NCI-H2029 (cell line): ENCODE data around the gene CHAF1A.

Experiments used
- DNase-seq: peaks from one replicate; lab custom pipeline; 2025; lab: John Stamatoyannopoulos, UW

CHAF1A gene

DNA sequence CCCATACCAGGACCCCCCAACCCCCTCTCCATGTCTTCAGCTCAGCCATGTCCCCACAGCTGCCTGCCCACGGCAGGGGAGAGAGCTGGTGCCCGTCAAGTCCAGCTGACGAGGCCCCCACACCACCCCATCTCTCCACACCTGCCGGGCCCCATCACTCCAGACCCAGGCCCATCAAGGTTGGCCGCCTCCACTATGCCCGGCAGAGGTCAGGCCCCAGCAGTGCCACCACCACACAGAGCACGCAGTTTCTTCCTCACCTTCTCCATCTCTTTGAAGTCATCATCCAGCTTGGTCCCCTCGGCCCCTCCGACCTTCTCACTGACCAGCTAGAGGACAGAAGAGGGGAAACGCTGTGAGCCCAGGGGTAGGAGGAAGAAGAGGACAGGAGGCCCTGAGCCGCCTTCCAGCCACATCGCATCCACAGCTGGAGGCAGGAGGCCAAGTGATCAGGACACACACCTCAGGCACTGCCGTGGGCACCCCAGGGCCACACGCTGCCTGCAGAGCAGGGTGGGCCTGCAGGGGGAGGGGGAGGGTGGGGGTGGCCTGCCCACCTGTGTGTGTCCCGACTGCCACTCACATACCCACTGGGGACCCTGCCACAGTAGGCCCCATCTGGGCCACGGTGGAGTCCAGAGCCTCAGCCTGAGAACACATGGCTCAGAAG is 35.6 kb upstream of the CHAF1A start:
- DNase-seq, result no peak

DNA sequence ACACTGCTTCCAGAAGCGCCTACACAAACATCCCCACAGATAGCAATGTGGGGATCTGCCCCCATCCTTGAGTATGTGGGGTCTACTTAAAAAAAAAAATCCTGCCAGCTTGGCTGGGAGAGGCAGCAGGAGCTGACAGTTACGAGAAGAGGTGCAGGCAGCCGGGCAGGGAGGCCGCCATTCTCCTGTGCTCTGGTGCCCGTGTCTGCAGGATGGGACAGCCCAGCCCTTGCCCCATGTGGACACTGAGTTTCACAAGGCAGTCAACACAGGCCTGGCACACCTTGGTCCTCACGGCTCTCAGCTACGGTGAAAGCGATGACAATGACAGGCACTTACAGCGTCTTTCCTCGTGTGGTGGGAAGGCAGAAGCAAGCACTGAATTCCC is 35.1 kb upstream of the CHAF1A start:
- no peak for DNase-seq

DNA sequence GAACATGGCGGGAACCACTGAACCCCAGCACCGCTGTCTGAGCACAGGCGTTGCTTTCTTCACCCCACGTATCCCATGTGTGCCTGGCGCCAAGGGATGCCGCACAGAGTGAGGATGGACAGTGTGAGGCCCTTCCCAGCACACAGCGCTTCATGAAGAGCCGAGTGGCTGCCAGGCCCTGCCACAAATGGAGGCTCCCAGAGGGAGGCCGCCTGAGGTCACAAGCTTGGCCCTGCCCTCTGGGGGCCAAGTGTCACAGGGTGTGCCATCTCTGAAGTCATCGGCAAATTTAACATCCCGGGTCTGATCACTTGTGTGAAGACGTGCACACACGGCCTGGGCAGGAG is 34.7 kb upstream of the CHAF1A start:
- DNase-seq, result no peak

DNA sequence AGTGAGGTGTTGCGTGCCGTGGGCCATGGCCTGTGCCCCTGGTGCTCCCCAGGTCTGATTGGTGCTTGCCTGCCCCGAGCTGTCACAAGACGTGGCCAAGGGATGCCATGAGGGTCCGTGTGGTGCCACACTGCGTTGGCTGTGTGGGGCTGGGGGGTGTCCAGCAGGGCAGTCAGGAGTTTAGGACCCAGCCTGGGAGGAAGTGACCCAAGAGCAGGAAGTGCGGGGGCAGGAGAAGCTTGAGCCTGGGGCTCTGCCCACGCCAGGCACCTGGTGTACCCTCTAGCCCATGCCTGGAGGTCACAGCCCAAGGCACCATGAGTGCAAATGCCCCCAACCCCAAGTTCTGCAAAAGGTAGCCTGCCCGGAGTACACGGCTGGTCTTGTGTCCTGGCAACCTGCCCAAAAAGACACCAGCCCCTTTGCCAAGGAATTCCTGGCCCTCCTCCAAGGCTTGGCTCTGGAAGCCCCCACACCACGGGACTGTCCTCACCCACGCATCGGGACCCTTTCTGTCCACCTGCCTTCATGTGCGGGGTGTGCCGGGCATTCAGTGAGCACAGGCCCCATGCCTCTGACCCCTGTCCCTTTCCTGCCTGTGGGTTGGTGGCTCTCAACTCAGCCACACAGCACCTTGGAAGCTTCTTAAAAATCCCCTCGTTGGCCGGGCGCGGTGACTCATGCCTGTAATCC is 34.2 kb upstream of the CHAF1A start:
- DNase-seq, result no peak

DNA sequence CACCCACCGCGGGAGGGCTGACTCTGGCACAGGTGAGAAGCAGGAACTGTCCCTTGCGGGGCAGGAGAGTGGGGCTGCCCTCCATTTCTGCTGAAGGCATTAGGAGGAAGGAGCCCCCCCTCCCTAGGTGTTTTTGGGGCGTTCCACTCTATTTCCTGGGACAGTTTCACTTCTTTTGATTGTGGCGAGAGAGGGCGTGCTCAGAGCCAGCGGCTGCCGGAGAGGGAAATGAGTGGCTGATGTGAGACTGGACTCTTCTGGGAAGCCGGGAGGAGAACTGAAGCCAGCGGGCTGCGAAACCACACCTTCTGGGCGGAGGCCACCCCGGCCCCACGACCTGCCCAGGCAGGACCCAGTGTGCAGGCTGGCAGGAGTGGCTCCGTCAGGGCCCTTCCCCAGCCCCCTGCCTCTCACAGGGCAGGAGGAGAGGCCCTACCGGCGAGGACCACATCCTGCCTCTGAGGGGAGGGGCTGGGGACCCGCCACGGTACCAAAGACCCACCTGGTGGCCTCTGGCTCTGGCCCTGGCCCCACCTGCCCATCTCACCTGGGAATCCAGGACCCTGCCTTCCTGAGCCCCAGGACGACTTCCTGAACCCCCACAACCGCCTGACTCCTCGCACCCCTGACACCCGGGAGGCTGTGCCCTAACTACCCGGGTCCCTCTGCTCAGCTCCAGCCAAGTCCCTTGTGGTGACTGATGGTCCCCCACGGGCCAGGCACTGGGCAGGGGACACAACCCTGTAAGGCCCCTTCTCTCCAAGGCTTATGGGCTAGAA is 33.1 kb upstream of the CHAF1A start:
- DNase-seq, result no peak

DNA sequence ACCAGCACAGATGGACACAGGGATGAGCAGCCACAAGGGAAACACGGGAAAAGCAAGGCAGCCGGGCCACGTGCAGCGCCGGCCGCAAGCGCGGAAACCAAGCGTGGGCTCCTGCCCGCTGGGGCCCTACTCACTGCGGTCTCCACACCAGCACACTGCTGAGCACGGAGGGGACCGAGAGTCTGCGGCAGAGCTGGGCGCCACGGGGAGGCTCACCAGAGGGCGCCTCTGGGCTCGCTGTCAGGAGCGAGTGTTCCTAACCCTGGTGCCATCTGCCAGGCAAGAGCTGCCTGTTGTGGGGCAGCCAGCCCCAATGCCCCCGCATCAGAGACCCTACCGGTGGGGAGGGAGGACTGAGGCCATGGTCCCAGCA is 32.6 kb upstream of the CHAF1A start:
- DNase-seq, result no peak

DNA sequence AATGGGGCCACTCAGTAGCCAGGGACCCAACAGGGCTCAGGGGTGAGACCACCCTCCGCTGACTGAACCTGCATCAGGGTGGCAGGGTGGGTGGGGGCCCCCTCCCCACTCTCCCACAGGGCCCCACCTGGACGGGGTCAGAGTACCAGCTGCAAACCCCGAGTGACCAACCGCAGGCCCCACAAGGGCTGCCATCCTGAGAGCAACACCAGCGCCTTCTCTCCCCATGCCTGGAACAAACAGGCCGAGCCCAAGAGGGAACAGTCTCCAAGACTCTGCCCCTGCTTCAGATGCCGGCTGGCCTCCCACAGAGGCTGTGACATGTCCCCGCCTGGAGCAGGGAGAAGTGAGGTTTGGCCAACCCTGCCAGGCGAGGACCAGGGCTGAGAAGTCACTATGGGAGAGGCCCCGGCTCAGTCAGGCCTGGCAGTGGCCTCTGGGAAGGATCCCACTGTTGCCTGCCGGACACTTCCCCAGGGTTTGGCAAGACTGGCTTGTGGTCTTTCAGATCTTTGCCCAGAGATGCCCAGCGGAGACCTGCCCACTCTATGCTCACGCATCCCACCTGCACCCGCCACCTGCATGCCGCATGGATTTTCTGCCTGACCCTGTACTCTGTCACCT is 31.9 kb upstream of the CHAF1A start:
- DNase-seq, result no peak

DNA sequence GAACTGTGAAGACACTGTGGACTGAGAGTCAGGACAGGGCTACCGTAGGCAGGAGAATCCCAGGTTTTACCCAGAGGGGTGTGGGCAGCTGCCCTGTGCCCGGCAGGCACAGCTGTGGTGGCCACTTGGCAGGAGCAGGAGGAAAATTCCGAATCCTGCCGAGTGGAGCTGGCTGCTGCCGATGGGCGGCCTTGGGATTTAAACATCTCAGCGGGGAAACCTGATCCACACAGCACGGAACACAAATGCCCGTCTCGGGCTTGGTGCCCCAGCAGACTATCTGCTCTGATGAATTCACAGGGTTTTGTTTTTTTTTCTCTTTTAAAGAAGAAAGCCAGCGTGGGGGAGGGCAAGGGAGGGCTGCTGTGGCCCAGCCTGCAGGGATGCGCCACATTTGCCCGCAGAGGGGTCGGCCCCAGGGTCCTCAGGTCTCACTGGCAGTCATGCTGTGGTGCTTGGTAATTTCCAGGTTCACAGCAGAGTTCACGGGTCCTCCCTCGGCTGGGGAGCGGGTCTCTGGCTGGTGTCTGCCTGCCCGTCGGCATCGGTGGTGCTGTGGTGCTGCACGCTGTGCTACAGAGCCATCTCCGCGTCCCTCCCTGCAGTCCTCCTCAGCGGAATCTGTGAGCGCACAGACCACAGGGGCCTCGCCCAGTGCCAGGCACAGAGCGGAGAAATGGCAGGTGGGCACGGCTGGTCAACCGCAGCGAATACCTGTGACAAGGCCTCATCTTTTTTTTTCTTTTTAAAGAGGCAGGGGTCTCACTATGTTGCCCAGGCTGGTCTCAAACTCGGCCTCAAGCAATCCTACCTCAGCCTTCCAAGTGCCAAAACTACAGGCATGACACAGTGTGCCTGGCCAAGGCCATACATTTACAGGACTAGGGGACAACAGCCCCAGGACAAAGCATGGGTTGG is 30.9 kb upstream of the CHAF1A start:
- DNase-seq, result no peak

DNA sequence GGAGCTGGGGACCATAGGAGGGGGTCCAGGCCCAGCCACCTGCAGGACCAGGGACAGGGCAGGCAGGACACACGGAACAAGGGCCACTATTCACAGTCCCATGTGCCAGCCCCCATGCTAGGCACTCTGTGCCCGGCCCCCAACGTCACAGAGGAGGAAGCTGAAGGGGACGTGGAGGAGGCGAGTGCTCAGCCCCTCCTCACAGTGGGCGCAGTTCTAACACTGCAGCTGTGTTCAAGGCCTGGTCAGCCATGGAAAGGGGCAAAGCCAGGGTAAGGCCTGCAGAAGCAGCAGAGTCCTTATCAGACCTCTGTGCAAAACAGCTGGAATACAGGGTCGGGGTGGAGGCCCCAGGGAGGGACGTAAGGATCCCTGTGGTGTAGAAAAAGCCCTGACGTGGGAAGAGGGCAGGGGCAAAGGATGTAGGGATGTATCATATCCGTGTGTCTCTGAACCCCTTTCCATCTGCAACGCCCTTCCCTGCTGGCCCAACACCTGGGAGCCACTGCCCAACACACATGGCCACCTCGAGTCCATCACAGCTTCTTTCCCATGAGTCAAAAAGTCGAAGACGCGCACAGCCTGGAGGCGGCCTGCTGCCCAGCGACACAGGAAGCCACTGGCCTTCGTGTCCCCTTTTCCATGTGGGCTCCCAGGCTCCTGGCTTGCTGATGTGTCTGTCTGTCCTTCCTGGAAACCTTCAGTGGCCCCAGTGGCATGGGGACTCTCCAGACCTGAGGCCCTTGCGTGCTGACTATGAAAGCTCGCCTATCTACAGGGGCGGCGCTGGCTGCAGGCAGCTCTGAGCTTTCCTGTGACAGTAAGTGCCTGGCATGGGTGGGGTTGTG is 30.1 kb upstream of the CHAF1A start:
- DNase-seq, result no peak

DNA sequence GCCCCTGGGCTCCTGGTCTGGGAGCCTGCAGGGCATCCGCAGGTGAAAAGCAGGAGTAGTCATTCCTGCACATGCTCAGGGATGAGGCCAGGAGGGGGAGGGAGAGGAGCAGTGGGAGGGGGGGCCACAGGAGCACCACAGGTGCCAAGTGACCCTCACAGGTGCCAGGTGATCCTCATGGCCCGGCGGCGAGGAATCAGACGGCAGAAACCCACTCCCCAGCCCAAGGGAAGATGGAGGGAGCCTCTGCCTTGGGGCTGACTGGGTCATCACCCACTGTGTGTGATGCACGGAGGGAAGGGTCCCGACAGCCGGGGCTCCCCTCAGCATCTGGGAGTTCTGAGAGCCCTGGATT is 29.4 kb upstream of the CHAF1A start:
- DNase-seq, result no peak

DNA sequence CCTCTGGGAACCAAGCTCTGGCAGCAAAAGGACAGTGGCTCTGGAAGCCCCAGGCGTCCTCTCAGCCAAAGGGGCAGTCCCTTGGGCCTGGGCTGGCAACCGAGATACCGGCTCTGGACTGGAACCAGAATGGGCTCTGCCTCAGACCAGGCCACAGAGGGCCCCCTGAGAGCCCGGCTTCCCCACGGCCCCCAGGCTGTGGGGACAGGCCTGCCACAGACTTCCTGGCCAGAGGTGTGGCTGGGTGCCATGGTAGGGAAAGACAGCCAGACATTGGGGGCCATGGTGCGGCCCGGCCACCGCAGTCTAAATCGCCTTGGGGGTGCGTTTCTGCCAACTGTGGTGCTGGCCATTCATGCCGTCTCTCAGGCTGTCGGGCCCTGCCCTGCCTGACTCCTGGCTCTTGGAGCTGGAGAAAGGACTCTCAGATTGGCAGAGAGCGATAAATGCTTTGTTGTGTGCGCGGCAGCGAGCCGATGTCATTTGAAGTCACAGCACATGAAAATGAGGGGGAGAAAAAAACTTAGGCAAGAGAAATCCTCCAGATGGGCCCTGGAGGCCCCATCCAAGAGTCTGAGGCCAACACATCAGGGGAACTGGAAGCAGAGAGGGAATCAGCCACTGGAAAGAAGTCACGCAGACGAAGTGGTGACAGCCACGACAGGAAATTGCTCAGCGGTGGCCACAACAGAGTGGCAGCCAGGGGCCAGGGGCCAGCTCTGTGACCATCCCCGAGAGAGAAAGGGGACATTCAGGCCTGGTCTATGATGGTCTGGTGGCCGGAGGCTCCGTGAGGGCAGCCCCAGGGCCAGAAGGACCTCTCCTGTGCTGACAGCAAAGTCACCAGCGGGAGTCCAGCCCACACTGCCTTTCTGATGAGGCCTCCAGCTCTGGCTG is 28.6 kb upstream of the CHAF1A start:
- no peak for DNase-seq

DNA sequence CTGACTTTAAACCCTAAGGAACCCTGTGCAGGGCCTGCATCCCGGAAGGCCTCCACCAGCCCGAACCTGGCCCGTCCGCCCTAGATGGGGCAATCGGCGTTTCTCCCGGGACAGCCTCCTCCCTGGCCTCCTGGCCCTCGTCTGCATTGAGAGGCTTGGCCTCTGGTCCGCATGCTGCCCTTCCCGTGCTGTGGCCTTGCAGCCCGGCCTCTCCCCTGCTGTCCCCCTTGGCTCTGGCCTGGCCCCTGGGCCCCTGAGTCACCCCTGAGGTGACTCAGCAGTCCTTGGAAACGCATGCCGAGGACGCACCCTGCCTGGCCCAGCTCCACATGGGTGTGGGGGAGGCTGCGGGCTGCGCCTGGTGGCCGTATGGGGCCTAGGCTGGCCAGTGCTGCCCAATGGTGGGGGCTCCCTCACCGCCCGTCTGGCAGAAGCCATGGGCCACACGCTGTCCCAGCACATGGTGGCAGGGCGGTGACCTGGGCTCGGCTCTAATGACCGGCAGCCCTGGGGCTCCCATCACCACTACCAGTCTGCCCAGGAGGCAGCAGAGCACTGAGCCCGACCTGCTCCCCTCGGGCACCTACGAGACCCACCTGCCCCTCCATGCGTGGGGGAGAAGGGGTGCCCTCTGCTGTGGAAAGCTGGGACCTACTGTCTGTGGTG is 27.8 kb upstream of the CHAF1A start:
- no peak for DNase-seq

DNA sequence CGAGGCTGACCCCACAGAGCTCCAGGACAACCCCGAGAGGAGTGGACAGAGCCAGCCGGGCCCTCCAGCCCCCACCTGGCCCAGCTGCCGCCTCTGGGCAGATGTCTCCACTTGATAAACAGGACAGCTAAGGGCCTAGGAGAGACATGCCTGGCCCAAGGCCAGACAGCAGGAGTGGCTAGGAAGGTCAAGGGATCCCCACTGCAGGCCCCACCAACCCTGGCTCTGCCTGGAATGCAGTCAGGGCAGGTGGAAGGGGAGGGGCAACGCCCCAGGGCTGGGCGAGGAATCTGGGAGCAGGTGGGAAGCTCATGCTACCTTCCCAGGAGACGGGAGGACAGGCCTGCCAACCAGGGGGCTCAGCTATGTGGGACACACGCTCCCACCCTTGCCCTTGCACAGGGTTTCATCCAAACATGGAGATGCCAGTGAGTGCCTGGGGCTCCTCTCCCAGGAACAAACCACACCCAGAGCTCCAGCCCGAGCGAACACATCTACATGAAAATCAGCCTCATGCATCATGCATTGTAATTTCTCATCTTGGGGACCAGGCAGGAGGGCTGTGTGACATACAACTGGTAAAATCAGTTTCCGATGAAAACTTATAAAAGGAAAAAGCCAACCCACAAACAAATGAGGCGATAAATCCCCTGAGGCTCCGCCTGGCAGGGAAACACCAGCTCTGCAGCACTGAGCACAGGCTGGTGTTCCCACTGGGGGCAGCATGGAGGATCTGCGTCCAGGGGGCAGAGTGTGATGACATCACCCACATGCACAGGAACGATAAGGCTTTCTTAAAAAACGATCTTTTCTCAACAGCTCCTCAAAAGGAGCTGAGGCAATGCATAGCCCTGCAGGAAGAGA is 27.0 kb upstream of the CHAF1A start:
- DNase-seq, result peak; percentile 22

DNA sequence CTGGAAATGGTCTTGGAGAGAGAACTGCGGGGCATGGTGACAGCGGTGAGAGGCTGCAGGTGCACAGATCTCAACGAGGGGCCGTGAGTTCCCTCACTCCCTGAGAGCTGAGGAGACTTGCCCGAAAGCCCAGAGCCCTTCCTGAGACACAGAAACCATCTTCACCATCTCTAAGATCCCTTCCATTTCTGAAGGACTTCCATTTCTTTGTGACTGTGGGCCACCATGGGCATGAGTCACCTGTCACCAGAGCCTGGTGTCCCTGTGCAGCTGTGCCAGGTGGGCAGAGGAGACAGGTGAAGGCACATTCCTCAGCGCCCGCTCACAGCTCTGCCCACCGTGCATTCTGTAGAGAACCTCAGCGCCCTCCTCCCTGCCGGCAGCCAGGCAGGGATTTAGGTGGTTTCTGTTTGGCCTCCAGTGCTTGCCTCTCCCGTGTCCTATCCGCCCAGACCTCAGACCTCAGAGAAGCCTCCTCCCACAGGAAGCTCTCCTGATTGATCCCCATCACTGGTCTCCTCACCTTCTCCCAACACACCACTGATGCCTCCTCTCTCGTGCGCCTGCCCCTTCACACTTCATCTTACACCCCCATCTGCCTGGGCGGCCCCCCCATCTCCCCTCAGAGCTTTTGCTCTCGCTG is 26.3 kb upstream of the CHAF1A start:
- no peak for DNase-seq

DNA sequence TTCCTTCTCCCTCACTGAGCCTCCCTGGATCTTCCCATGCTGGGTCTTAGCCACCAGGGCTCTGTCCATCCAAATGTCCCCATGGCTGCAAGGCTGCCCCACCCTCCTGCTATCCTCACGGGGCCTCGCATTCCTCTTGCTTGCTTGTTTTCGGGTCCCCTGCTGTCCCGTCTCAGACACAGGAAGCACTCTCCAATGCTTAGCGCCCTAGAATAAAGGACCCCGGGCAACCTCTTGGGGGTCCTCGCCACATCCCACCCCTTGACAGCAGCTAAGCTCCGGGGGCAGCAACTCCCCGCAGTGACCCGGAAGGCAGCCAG is 25.8 kb upstream of the CHAF1A start:
- no peak for DNase-seq

DNA sequence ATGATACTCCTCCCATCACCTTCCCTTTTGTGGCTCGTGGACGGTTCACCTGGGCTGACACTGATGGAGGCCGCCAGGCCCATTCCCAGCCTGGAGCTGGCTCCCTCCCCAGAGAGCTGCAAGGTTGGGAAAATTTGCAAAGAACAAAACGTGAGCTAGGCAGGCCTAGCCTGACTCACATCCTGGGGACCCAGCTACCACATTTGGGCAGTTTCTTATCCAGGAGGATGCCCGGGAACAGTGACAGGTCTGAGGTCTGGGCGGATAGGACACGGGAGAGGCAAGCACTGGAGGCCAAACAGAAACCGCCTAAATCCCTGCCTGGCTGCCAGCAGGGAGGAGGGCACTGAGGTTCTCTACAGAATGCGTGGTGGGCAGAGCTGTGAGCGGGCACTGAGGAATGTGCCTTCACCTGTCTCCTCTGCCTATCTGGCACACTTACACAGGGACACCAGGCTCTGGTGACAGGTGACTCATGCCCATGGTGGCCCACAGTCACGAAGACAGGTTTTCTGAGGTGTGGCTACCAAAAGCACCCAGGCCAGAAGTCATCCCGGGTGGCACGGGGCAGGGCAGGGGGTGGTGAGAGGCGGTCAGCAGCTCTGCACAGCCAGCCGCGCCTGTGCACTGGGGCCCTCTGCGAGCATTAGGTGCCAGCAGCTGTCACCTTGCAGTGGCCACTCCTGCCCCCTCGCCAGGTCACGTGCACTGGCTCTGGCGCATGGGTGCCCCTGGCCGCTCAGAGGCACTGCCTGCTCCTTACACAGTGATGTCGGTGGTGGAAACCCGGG is 25.3 kb upstream of the CHAF1A start:
- DNase-seq, result no peak

DNA sequence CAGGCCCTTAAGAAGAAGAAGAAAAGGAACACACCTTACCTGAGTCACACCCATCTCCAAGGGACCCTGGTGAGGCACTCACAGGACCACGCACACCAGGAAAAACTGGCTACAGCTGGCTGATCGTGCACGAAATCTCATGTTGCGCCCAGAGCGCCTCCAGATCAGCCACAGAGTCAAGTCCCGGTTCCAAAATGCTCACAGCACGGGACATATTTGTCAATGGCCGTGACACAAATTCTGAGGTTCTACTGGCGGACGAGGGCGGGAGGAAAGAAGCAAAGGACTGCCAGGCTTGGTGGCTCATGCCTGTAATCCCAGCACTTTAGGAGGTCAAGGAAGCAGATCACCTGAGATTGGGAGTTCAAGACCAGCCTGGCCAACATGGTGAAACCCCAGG is 23.6 kb upstream of the CHAF1A start:
- no peak for DNase-seq
